ENCODE results near the gene EXOC3L1.

Gene EXOC3L1

DNA sequence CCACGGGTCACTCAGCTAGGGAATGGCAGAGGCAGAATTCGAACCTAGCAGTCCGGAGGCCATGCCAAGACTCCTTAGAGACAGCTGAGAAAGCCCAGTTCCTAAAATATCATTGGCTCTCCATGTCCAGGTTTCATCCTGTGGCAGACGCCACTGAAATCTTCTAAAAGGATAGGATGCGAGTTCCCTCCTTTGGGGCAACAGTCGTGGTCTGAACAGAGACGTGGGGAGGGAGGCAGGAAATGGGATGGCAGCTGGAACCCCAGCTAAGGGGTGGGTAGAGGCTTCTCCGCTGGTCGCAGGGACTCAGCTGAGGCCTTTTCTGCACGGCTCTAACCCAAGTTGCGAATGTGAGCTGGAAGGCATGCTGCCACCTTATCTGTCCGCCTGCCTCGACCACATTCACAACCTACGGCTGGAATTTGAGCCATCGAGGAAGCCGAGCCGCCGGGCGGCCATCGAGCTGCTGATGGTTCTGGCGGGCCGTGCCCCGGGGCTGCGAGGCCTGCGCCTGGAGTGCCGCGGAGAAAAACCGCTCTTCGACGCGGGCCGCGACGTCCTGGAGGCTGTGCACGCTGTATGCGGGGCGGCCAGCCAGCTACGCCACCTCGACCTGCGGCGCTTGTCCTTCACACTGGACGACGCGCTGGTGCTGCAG, 27.3 kb downstream of the EXOC3L1 start:
- no peak for DNase-seq

DNA sequence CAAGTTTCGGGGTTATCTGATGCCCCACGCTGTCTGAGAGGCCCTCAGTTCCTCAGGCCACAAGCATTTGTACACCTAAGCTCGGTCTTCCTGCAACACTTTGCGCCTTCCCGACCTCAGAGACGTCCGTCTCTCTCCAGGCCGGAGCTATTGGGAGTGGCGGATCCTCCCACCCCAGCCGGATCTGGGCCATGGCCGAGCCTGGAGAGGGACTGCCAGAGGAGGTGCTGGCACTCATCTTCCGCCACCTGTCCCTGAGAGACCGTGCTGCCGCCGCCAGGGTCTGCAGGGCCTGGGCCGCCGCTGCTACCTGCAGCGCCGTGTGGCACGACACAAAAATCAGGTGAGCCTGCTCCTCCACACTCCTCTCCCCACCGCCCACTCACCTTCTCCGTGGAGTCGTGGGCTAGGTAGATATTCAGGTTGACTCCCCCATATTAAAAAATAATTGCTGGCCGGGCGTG, 28.3 kb downstream of the EXOC3L1 start:
- no peak for DNase-seq

- no peak for DNase-seq
Observed at GRCh38 chr16:67158637-67159600, 31.0 kb downstream of the EXOC3L1 start.

- no peak for DNase-seq
Observed at GRCh38 chr16:67157892-67158635, 31.9 kb downstream of the EXOC3L1 start.

- no peak for DNase-seq
Observed at GRCh38 chr16:67157106-67157748, 32.7 kb downstream of the EXOC3L1 start.

DNA sequence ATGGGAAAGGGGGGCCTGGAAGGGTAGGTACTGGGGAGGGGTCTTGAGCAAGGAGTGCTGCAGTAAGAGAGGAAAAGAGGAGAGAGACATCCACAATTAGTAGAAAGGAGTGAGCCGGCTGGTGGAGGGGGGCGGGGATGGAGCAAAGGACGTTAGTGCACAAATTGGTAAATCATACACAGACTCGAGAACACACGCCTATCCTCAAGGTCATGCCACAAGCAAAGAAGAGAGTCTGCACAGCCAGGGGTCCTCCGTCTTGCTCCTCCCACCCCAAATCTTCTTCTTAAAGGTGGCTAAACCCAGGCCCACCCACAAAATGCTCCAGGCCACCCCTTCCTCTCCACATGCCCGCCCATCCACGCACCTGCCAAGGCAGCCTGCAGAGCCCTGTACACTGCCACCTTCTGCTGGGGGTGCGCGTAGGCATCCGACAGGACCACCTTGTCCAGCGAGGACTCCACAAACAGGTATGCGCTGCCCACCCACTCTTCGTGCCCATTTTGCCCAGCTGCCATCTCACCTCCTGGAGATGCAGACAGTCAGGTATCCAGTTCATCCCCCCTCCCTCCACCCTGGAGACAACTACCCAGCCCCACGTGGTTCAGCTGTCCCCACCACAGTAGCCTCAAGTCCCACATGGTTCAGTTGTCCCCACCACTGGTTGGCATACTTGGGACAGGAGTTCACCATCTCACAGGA, 33.6 kb downstream of the EXOC3L1 start:
- no peak for DNase-seq

DNA sequence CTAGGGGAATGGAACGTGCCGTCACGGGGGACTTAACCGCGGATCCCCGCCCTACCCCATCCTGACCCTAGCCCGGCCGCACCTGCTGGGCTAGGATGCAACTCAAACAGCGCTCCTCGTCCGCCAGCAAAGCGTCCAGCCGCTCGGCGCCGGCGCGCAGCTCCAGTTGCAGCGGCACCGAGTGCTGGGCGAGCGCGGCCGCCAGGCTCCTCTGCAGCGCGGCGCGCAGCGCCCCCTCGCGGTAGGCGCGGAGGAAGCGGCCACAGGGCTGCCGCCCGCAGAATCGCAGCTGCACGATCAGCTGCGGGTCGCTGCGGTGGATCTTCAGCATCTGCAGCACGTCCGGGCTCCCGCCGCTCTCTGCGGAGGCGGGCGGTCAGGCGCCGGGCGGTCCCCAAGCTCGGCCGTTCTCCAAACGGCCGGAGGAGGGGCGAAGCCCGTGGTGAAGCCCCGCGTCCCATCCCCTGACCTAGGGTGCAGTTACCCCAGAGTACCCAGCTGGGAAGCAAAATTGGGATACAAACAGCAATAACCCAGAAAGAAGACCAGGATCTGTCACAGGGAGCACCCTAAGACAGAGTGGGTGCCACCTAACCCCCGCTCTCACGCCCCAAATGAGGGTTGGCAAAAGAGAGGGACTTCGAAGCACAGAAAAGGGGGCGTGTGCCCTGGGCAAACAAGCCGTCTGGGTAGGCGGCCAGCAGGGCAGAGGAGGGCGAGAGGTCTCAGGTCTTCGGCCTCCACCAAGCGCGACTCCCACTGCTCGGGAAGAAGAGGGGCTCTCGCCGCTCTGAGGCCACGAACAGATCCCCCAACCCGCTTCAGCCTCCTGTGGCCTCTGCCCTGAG, 34.4 kb downstream of the EXOC3L1 start:
- DNase-seq, result peak; percentile 57

DNA sequence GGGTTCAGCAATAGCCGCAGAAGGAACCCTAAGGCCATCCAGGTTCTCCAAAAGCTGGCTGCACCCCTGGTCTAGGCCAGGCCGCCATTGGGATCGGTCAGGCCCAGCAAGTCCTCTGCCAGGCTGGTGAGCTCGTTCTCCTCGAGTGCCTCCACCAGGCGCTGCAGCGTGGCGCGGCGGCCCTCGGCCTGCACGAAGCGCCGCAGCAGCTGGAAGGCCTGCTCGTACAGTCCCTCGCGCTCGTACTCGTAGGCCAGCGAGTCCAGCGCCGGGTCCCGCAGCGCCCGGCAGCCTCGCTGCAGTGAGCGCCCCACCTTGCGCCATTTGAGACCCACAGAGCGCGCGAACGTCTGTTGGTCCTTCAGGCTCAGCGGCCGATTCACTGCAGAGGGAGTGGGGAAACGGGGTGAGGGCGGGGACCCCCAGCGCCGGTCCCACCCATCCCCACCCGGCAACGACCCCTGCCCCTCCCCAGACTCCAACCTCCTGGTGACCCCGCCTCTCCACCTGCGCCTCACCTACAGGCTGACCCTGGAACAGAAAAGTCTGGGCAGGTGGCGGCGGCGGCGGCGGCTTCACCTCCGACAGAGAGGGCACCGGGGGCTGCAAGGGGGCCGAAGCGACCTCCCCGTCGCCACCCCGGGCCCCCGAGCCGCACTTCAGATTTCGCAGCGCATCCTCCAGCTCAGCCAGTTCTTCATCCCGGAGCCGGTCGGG, 35.2 kb downstream of the EXOC3L1 start:
- DNase-seq, result no peak

- DNase-seq, result no peak
Observed at GRCh38 chr16:67151431-67152097, 38.4 kb downstream of the EXOC3L1 start.

- no peak for DNase-seq
Observed at GRCh38 chr16:67150833-67151396, 39.0 kb downstream of the EXOC3L1 start, which contains the start of gene B3GNT9. B3GNT9 (minus strand) TSS chr16:67150998; CDS start chr16:67150485, 513 bp downstream.

- no peak for DNase-seq
Observed at GRCh38 chr16:67150047-67150832, 39.7 kb downstream of the EXOC3L1 start.

- DNase-seq, result no peak
Observed at GRCh38 chr16:67149276-67150046, 40.5 kb downstream of the EXOC3L1 start.

DNA sequence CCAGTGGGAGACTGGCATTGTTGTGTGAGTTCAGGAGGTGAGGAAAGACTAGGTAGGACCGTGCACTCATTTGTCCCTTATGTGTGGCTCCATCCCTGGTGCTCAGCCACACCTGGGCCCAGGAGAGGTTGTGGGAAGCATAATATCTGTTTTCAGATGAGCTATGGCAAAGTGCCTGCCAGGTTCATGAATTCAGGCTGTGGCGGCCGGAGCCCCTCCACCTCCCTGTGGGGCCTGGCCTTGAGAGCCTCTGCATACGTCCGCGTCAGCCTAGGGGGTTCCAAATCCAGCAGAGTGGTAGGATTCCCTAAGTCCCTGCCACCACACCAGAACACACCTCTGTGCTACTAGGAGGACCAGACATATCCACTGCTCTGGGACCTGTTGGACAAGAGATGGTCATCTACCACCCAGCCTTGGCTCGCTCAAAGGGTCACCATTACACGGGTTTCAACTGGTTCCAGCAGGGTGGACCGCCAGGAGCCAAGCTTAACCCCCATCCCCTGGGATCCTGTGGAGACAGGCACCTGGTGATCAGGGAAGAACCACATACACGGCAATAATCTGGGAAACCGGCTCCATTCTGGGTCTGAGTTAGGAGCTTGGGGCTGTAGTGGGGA, 41.2 kb downstream of the EXOC3L1 start:
- DNase-seq, result no peak

GRCh38 chr16:67148221-67148620, 41.7 kb downstream of the EXOC3L1 start:
- DNase-seq, result no peak

GRCh38 chr16:67147437-67148140, 42.3 kb downstream of the EXOC3L1 start:
- no peak for DNase-seq

DNA sequence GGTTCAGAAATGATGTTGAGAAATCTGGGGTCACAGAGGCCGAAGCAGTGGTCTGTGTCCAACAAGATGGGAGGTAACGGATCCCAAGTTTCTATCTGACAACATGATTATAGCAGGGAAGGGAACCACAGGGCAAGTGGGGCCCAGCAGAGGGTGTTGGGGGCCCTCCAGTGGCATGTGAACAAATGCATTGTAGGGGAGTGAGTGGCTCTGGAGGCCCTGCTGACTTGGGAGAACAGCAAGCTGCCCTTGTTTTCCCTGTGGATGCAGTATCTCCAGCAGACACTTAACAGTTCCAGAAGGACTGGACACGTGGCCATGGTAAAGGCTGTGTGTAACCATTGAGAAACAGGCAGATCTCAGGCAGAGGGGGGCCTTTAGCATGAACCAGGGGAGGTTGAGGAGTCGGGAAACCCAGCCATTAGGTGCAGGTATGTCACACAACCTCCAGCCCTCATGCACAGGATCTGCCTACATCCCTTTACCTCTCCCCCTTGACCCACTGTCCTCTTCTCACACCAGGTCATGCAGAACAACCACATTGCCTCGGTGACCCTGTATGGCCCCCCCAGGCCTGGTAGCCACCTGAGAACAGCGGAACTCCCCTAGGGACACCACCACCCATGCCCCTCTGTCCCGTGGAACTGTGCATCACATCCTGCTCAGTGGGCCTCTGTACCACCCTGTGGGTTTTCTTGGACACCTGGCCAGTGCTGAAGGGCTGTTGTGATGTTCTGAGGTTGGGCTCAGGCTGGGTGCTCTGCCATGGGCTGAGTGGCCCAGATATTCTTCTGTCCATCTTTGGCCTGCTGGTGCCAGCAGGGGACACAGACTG, 43.2 kb downstream of the EXOC3L1 start:
- no peak for DNase-seq

All from NCI-H2107 (cell line).